IMR-90 (cell line): Measurements from ENCODE around the gene EPC2. TPM values are rescaled to one million over a fixed set of nuclear protein-coding genes. Genes with fewer than 3 reads are reported as not detected.

Experiments
- ATAC-seq: fragments of 200-7000 bp; cut with Tn5 transposase; 2 replicates; pipeline ENCODE4 v1.9.1; 2020; ENCODE audit warnings: low read depth, mild to moderate bottlenecking, moderate library complexity
- BruUV-seq: library from RNA; stranded (reverse); fragments of 400-500 nt; replicated peaks from 2 replicates; lab custom pipeline; 2021; lab: Mats Ljungman, UMichigan
- CTCF ChIA-PET: fragments of 300-600 bp; formaldehyde crosslinking; extraction: SDS; loops from one replicate; lab custom pipeline; 2021; ENCODE audit warnings: antibody characterized with exemption; lab: Yijun Ruan, JAX
- POLR2A ChIA-PET: fragments of 300-600 bp; sonication (Branson Sonifier 250); formaldehyde crosslinking; loops from one replicate; lab custom pipeline; 2022; ENCODE audit warnings: antibody characterized with exemption; ENCODE audit not compliant: unreplicated experiment; lab: Charles Lee
- DNase-seq: peaks from one replicate; pipeline ENCODE4 v3.0.0; 2013
- H2AFZ ChIP-seq: replicated peaks from 2 replicates; pipeline ENCODE3; 2013; ENCODE audit warnings: low read length, mild to moderate bottlenecking; ENCODE audit not compliant: poor library complexity
- H2AK5ac ChIP-seq: 2 replicates; pipeline ENCODE4 v1.6.1; 2013; ENCODE audit warnings: low read depth, low read length, inconsistent platforms
- H2AK9ac ChIP-seq: replicated peaks from 2 replicates; pipeline ENCODE3; 2013; ENCODE audit warnings: mild to moderate bottlenecking, low read depth, low read length, moderate library complexity; ENCODE audit not compliant: poor library complexity
- H2BK120ac ChIP-seq: 2 replicates; pipeline ENCODE4 v1.6.1; 2013; ENCODE audit warnings: low read depth, low read length, inconsistent platforms
- H2BK15ac ChIP-seq: 3 replicates; pipeline ENCODE4 v1.6.1; 2013; ENCODE audit warnings: low read depth, low read length, inconsistent platforms
- H2BK20ac ChIP-seq: 2 replicates; pipeline ENCODE4 v1.6.1; 2013; ENCODE audit warnings: low read depth, mild to moderate bottlenecking, inconsistent platforms, low read length, moderate library complexity
- H2BK5ac ChIP-seq: 2 replicates; pipeline ENCODE4 v1.6.1; 2013; ENCODE audit warnings: mild to moderate bottlenecking, low read depth, low read length, inconsistent platforms; ENCODE audit not compliant: poor library complexity, severe bottlenecking
- H3K14ac ChIP-seq: replicated peaks from 2 replicates; pipeline ENCODE4 v1.6.1; 2013; ENCODE audit warnings: low read depth, low read length, inconsistent platforms
- H3K18ac ChIP-seq: 2 replicates; pipeline ENCODE4 v1.6.1; 2013; ENCODE audit warnings: low read depth, low read length, control low read depth
- H3K23ac ChIP-seq: 2 replicates; pipeline ENCODE4 v1.6.1; 2013; ENCODE audit warnings: low read depth, low read length, inconsistent platforms
- H3K27ac ChIP-seq: 2 replicates; pipeline ENCODE4 v1.5.1; 2013; ENCODE audit warnings: mild to moderate bottlenecking, control low read depth, low read length; ENCODE audit not compliant: insufficient read depth
- H3K27me3 ChIP-seq: 2 replicates; pipeline ENCODE4 v1.6.1; 2013; ENCODE audit warnings: low read length; ENCODE audit not compliant: control insufficient read depth, insufficient read depth
- H3K36me3 ChIP-seq: 2 replicates; pipeline ENCODE4 v1.6.1; 2013; ENCODE audit warnings: low read length, mixed read lengths; ENCODE audit not compliant: control insufficient read depth, insufficient read depth
- H3K4ac ChIP-seq: 2 replicates; pipeline ENCODE4 v1.6.1; 2013; ENCODE audit warnings: low read depth, low read length, inconsistent platforms
- H3K4me1 ChIP-seq: 2 replicates; pipeline ENCODE4 v1.6.1; 2013; ENCODE audit warnings: low read length, mixed read lengths; ENCODE audit not compliant: control insufficient read depth, insufficient read depth
- H3K4me2 ChIP-seq: 2 replicates; pipeline ENCODE4 v1.6.1; 2013; ENCODE audit warnings: low read depth, mild to moderate bottlenecking, control low read depth, low read length, moderate library complexity
- H3K4me3 ChIP-seq: 2 replicates; pipeline ENCODE4 v1.5.1; 2013; ENCODE audit warnings: low read depth, mild to moderate bottlenecking, control low read depth, low read length, moderate library complexity; ENCODE audit not compliant: insufficient read depth
- H3K56ac ChIP-seq: 2 replicates; pipeline ENCODE4 v1.6.1; 2013; ENCODE audit warnings: low read length, inconsistent platforms; ENCODE audit not compliant: insufficient read depth; ENCODE audit errors: extremely low read depth
- H3K79me1 ChIP-seq, 2 experiments: 2 replicates each; pipeline ENCODE4 v1.6.1; 2013; ENCODE audit warnings: low read length in 2 of 2, inconsistent platforms in 1 of 2, low read depth in 1 of 2
- H3K9ac ChIP-seq: 2 replicates; pipeline ENCODE4 v1.6.1; 2013; ENCODE audit warnings: low read depth, low read length, control low read depth
- H3K9me1 ChIP-seq: 2 replicates; pipeline ENCODE4 v1.6.1; 2013; ENCODE audit warnings: low read length, inconsistent platforms; ENCODE audit not compliant: insufficient read depth
- H3K9me3 ChIP-seq: 2 replicates; pipeline ENCODE4 v1.6.1; 2013; ENCODE audit warnings: low read length; ENCODE audit not compliant: control insufficient read depth, insufficient read depth
- H4K20me1 ChIP-seq: 2 replicates; pipeline ENCODE4 v1.6.1; 2013; ENCODE audit warnings: low read length, inconsistent platforms; ENCODE audit not compliant: insufficient read depth
- H4K5ac ChIP-seq: 2 replicates; pipeline ENCODE4 v1.6.1; 2013; ENCODE audit warnings: mild to moderate bottlenecking, low read depth, low read length, control low read depth
- H4K8ac ChIP-seq, 2 experiments: 2 replicates each; pipeline ENCODE4 v1.6.1; 2013; ENCODE audit warnings: low read depth in 2 of 2, low read length in 2 of 2, control low read depth in 1 of 2, inconsistent platforms in 1 of 2
- H4K91ac ChIP-seq: 2 replicates; pipeline ENCODE4 v1.6.1; 2013; ENCODE audit warnings: low read depth, low read length, inconsistent platforms; ENCODE audit not compliant: insufficient read depth
- BHLHE40 ChIP-seq: fragments of 150-350 bp; IDR thresholded peaks from 2 replicates; pipeline ENCODE4 v1.6.1; 2016; ENCODE audit warnings: mild to moderate bottlenecking, low read depth, low read length
- FOS ChIP-seq: fragments of 150-350 bp; IDR thresholded peaks from 2 replicates; pipeline ENCODE4 v1.6.1; 2016; ENCODE audit warnings: low read depth, low read length
- MXI1 ChIP-seq: IDR thresholded peaks from 2 replicates; pipeline ENCODE4 v1.6.1; 2012; ENCODE audit warnings: low read depth, mild to moderate bottlenecking, low read length, moderate library complexity, borderline replicate concordance
- POLR2A ChIP-seq: IDR thresholded peaks from 2 replicates; pipeline ENCODE4 v1.6.1; 2012; ENCODE audit warnings: mild to moderate bottlenecking, low read depth, low read length
- RFX5 ChIP-seq: IDR thresholded peaks from 2 replicates; pipeline ENCODE4 v1.8.0; 2012; ENCODE audit warnings: low read depth, mild to moderate bottlenecking, low read length, moderate library complexity
- WGBS, 2 experiments: methylation state at CpG; one replicate each; pipeline versions ENCODE4 v1.1.5 to v1.1.7; 2013; ENCODE audit warnings: missing lambda C conversion rate in 2 of 2; ENCODE audit not compliant: insufficient read length in 1 of 2; ENCODE audit errors: extremely low coverage in 2 of 2; 5-methylcytosine and 5-hydroxymethylcytosine counted together
- dilution Hi-C: fragments of 300-500 bp; cut with HindIII; formaldehyde crosslinking; loops from one replicate; pipeline ENCODE4 v1.14.3; 2018; ENCODE audit warnings: low sequenced_read_pairs; ENCODE audit not compliant: unreplicated experiment
- in situ Hi-C: fragments of 300-500 bp; cut with MboI; formaldehyde crosslinking; loops from 3 replicates; pipeline ENCODE4 v1.14.3; 2019; ENCODE audit warnings: low sequenced_read_pairs, inconsistent platforms, mixed read lengths
- intact Hi-C: fragments of 100-400 bp; cut with micrococcal nuclease; formaldehyde crosslinking; loops from 2 replicates; pipeline ENCODE4 v1.10.0; 2022
- polyA plus RNA-seq, 3 experiments: library from polyadenylated mRNA; depleted of rRNA; stranded (reverse); fragments of >200 nt; gene quantifications; 2 replicates each; pipeline ENCODE4 v1.2.3, GENCODE V29; 2012; ENCODE audit warnings: low replicate concordance in 1 of 3
- total RNA-seq: library from RNA; depleted of rRNA; stranded (reverse); fragments of >200 nt; gene quantifications from 2 replicates; pipeline ENCODE4 v1.2.3, GENCODE V29; 2012
- TF ChIP-seq, protein P1 (sequence below): conservative IDR thresholded peaks from 2 replicates; pipeline ENCODE4 v1.5.1; 2012; ENCODE audit warnings: mild to moderate bottlenecking, low read depth, low read length, improper control_type of control experiment
- TF ChIP-seq, protein P2 (sequence below): fragments of 150-350 bp; IDR thresholded peaks from 2 replicates; pipeline ENCODE4 v1.6.1; 2017; ENCODE audit warnings: mild to moderate bottlenecking, antibody characterized with exemption, low read length, low read depth

The EPC2 gene
- total and polyA plus RNA-seq, 2 of the 4 experiments (the other 2 are of a cell fraction) = 10.6 to 22.6 TPM

DNA sequence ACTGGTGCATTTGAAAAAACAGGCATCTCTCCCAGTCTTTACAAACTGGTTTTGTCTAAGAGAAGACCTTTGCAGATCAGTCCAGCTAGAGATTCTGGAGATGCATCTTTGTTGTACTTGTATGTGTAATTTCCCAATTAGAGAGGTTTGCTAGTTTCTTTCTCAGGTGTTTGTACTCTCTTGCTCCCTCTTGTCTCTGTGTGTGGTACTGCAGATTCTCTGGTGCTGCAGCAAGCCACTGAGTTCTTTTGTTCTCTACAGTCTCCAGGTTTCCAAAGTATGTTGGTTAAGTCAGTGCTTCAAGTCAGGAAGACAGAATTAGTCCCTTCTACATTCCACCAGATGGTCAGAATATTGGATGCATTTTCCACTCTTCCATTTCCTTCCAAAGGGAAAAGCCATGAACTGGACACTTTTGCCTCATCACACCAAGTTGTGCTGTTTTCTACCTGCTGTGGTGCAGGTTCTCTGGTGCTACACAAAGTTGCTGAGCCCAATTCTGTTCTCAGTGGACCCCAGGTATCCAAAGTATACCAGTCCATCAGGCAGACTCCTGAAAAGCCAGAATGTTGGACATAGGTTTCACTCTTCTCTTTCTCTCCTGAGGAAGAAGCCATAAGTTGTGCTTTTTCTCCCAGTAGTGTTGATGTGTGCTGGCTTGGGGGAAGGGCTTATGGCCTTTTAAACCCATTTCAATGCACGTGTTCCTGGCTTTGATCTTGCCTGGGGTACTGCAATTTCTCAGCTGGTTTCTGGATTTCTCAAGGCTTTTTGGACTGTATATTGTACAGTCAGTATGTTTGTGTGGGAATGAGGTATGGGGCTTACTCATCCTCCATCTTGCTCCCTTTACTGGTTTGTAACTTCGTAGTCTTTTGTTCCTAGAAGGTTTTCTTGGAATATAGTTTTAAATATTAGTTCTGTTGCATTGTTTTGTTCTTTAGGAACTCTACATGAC is 29.8 kb downstream of the EPC2 start:
- Histone ChIP-seq H3K27me3 (no peaks in the 10 kb centered on the region), H2BK120ac (no peak overlapping the region), H3K36me3 (no peaks in the 10 kb centered on the region), H4K20me1 (peaks cover 62% of the 10 kb centered on the region), H2AK5ac (no peak overlapping the region), H4K91ac (no peak overlapping the region), H3K4ac (0 out of 2 replicates have a peak overlapping the region, but pooled peaks have one; percentile 19), H3K9me3 (no peaks in the 10 kb centered on the region), H3K27ac (no peak overlapping the region), H3K56ac (no peak overlapping the region), H2BK5ac (no peak overlapping the region), H3K18ac (no peak overlapping the region), H3K4me2 (peak overlapping the region; percentile 74; the same call in 1 of the 2 replicates), H3K4me3 (no peak overlapping the region), H2AK9ac (no peak overlapping the region), H3K23ac (peak overlapping the region; percentile 1; the same call in 1 of the 2 replicates), H2BK20ac (no peak overlapping the region), H4K5ac (no peak overlapping the region), H3K14ac (no peak overlapping the region; the same call in 1 of the 2 replicates), H3K9me1 (peaks cover 11% of the 10 kb centered on the region), H2AFZ (no peak overlapping the region), H3K4me1 (peaks cover 12% of the 10 kb centered on the region), H3K79me1 (peaks cover 13 to 45% of the 10 kb centered on the region in 2 experiments), H3K9ac (no peak overlapping the region), H2BK15ac (no peak overlapping the region), H4K8ac (no peak overlapping the region)
- dilution Hi-C loops (no loop called here), intact Hi-C loops (no loop called here), in situ Hi-C loops (loop anchor here (25.0 kb wide), 1 partner anchor 888 kb away; no protein-coding TSS in a partner anchor)
- ATAC-seq = peak; percentile 84
- ChIA-PET POLR2A (no interaction called here), CTCF (interaction anchor here (0.5 kb wide), 1 partner anchor 16 kb away, joined by 3 read pairs; no protein-coding TSS in a partner anchor)
- WGBS, 2 experiments = no CpG with 5 or more reads among the region's 2 CpGs
- no TSS peak for BruUV-seq
- 0 out of 2 replicates have a peak, but pooled peaks have one; percentile 29 for TF ChIP-seq FOS
- TF ChIP-seq, protein P1, sequence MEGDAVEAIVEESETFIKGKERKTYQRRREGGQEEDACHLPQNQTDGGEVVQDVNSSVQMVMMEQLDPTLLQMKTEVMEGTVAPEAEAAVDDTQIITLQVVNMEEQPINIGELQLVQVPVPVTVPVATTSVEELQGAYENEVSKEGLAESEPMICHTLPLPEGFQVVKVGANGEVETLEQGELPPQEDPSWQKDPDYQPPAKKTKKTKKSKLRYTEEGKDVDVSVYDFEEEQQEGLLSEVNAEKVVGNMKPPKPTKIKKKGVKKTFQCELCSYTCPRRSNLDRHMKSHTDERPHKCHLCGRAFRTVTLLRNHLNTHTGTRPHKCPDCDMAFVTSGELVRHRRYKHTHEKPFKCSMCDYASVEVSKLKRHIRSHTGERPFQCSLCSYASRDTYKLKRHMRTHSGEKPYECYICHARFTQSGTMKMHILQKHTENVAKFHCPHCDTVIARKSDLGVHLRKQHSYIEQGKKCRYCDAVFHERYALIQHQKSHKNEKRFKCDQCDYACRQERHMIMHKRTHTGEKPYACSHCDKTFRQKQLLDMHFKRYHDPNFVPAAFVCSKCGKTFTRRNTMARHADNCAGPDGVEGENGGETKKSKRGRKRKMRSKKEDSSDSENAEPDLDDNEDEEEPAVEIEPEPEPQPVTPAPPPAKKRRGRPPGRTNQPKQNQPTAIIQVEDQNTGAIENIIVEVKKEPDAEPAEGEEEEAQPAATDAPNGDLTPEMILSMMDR = peak; percentile 26; the same call in 1 of the 2 replicates
- no peak for TF ChIP-seq MXI1
- TF ChIP-seq, protein P2, sequence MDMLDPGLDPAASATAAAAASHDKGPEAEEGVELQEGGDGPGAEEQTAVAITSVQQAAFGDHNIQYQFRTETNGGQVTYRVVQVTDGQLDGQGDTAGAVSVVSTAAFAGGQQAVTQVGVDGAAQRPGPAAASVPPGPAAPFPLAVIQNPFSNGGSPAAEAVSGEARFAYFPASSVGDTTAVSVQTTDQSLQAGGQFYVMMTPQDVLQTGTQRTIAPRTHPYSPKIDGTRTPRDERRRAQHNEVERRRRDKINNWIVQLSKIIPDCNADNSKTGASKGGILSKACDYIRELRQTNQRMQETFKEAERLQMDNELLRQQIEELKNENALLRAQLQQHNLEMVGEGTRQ = no peak
- no peak for TF ChIP-seq RFX5
- peak; percentile 91 for TF ChIP-seq BHLHE40
- no peak for TF ChIP-seq POLR2A
- peak; percentile 77 for DNase-seq
